ENCODE results near the gene UBL7. TPM values are rescaled to one million over a fixed set of nuclear protein-coding genes. Genes with fewer than 3 reads are reported as not detected.

The UBL7 gene
- total and polyA plus RNA-seq, 10 of the 15 experiments (the other 5 are each of a cell fraction or from before 2014, with no cell fraction given), result 25.9 to 145 (median 90.1) TPM

GRCh38 chr15:74430510-74430951 is 30.4 kb downstream of the UBL7 start:
- H3K4me2 ChIP-seq (ENCODE audit: control insufficient read depth, insufficient read depth), result peak overlapping the region; percentile 97
- peak overlapping the region; percentile 76 for H3K9ac ChIP-seq (ENCODE audit: control insufficient read depth, insufficient read depth, low read length)
- ChIA-PET RAD21 (ENCODE audit: unreplicated experiment) (interaction anchor here (0.6 to 24.4 kb wide), 8 partner anchors 10 to 363 kb away, joined by 3 to 496 read pairs (median 6); partner anchors contain the start of gene UBL7), POLR2A (interaction anchor here (0.6 to 16.6 kb wide), 11 partner anchors 8 to 116 kb away, joined by 3 to 325 read pairs (median 5); partner anchors contain the start of gene UBL7), SMC1A (ENCODE audit: uncharacterized antibody, unreplicated experiment) (interaction anchor here (0.9 to 25.4 kb wide), 6 partner anchors 19 to 49 kb away, joined by 3 to 544 read pairs (median 28); no protein-coding TSS in a partner anchor), CTCF (interaction anchor here (1.9 to 22.3 kb wide), 6 partner anchors 9 to 115 kb away, joined by 6 to 655 read pairs (median 32); partner anchors contain the start of genes CYP11A1 and UBL7)
- no TSS peak for BruUV-seq (replicated peaks)
- no peak overlapping the region for H2AFZ ChIP-seq (ENCODE audit: control insufficient read depth, low read depth, low read length)
- DNase-seq (ENCODE audit: low read depth, low spot score) (no peak), ATAC-seq (no peak; the same call in 1 of the 3 replicates), FAIRE-seq (no peak)
- H3K4me1 ChIP-seq (ENCODE audit: control insufficient read depth, insufficient read depth, low read length), result peaks cover 51% of the 10 kb centered on the region
- in situ Hi-C loops (cut with MboI), result no loop called here
- peaks cover 92% of the 10 kb centered on the region for H3K79me2 ChIP-seq (ENCODE audit: control insufficient read depth, insufficient read depth, low read length)
- H3K4me3 ChIP-seq, result peak overlapping the region; percentile 98
- intact Hi-C loops (cut with micrococcal nuclease; ENCODE audit: unreplicated experiment), result loop anchor here (2.0 to 5.0 kb wide), 3 partner anchors 34 to 187 kb away; partner anchors contain the start of genes ARID3B and CLK3
- H4K20me1 ChIP-seq (ENCODE audit: control insufficient read depth, insufficient read depth), result peaks cover 22% of the 10 kb centered on the region
- peaks cover 13 to 16% of the 10 kb centered on the region in 2 experiments; a peak in 3 of 4 replicates for H3K36me3 ChIP-seq (ENCODE audit: control insufficient read depth in 2 of 2, insufficient read depth in 2 of 2, low read length in 1 of 2)
- H3K27ac ChIP-seq (ENCODE audit: control insufficient read depth, insufficient read depth), result peak overlapping the region; percentile 84
- H3K27me3 ChIP-seq (replicated peaks in 1 of 2; ENCODE audit: control insufficient read depth in 2 of 2, insufficient read depth in 2 of 2, low read length in 1 of 2), result no peaks in the 10 kb centered on the region
- 0% methylated on average over 6 of the region's 6 CpGs for WGBS (ENCODE audit: insufficient coverage, insufficient replicate concordance, low lambda C conversion rate, missing lambda C conversion rate)
- no peaks in the 10 kb centered on the region for H3K9me3 ChIP-seq (replicated peaks; ENCODE audit: control insufficient read depth, insufficient read depth, low read length)
- TF ChIP-seq RELB (IDR thresholded peaks at IDR 0.05; ENCODE audit: low read depth) (peak; percentile 75; the same call in 1 of the 2 replicates), SMAD1 (IDR thresholded peaks at IDR 0.05; ENCODE audit: low read depth, partially characterized antibody) (no peak), SIN3A (IDR thresholded peaks at IDR 0.05; ENCODE audit: low read depth, low read length) (peak; percentile 68; the same call in 1 of the 2 replicates), SMARCA5 (IDR thresholded peaks at IDR 0.05) (no peak), ATF7 (IDR thresholded peaks at IDR 0.05; ENCODE audit: low read depth) (peak; percentile 79), MAX (IDR thresholded peaks at IDR 0.05; ENCODE audit: low read depth, low read length) (no peak), POLR2A (IDR thresholded peaks at IDR 0.05; ENCODE audit: low read depth, low read length) (0 out of 2 replicates have a peak, but pooled peaks have one; percentile 43), IKZF1 (conservative IDR thresholded peaks at IDR 0.05) (peak; percentile 65), POLR2AphosphoS2 (IDR thresholded peaks at IDR 0.05; ENCODE audit: low read depth, low read length) (no peak), IRF5 (IDR thresholded peaks at IDR 0.05; ENCODE audit: borderline replicate concordance) (no peak), CBX3 (IDR thresholded peaks at IDR 0.05; ENCODE audit: borderline replicate concordance, low read depth) (no peak), CUX1 (IDR thresholded peaks at IDR 0.05; ENCODE audit: insufficient replicate concordance, low read depth, low read length) (no peak), MYB (IDR thresholded peaks at IDR 0.05; ENCODE audit: borderline replicate concordance, low read depth, low read length) (no peak), YY1 (IDR thresholded peaks at IDR 0.05; ENCODE audit: low read depth, low read length) (0 out of 2 replicates have a peak, but pooled peaks have one; percentile 15), POU2F2 (IDR thresholded peaks at IDR 0.05; ENCODE audit: borderline replicate concordance, low read depth, low read length) (0 out of 3 replicates have a peak, but pooled peaks have one; percentile 13), ZBED1 (IDR thresholded peaks at IDR 0.05; ENCODE audit: borderline replicate concordance) (0 out of 2 replicates have a peak, but pooled peaks have one; percentile 58)

Measured in GM12878 (cell line).